DMS79 treated with DMSO at 0.1 percent for 48 hours (cell line): Measurements from ENCODE around the gene CCDC63.
"Not testable (repeated sequence)": the region's sequence is repeated elsewhere in the genome, so short reads cannot be mapped to it uniquely, and the experiment has no call there.

Experiments used
- DNase-seq: peaks from one replicate; lab custom pipeline; 2025; lab: John Stamatoyannopoulos, UW

Gene CCDC63

GRCh38 chr12:110923192-110923591 lies 76.4 kb downstream of the CCDC63 start:
- DNase-seq = no peak

- DNase-seq = no peak
These were observed 77.0 kb downstream of the CCDC63 start for GRCh38 chr12:110923692-110924334.

GRCh38 chr12:110927546-110927945 lies 80.8 kb downstream of the CCDC63 start:
- DNase-seq = no peak

- DNase-seq = no peak
These were observed 81.9 kb downstream of the CCDC63 start for GRCh38 chr12:110928700-110929099.

GRCh38 chr12:110929818-110930217 lies 83.0 kb downstream of the CCDC63 start:
- DNase-seq = no peak

GRCh38 chr12:110930348-110931314 lies 83.8 kb downstream of the CCDC63 start:
- DNase-seq = no peak

GRCh38 chr12:110931315-110931728 lies 84.5 kb downstream of the CCDC63 start:
- no peak for DNase-seq

- DNase-seq = no peak
These were observed 85.3 kb downstream of the CCDC63 start for GRCh38 chr12:110932046-110932445.

GRCh38 chr12:110933326-110933974 lies 86.7 kb downstream of the CCDC63 start:
- DNase-seq = no peak

- DNase-seq = no peak
These were observed 87.5 kb downstream of the CCDC63 start for GRCh38 chr12:110934093-110934852.

- no peak for DNase-seq
These were observed 88.8 kb downstream of the CCDC63 start for GRCh38 chr12:110935588-110935987.

- DNase-seq = no peak
These were observed 89.7 kb downstream of the CCDC63 start for GRCh38 chr12:110936367-110937103.

GRCh38 chr12:110937104-110937641 lies 90.4 kb downstream of the CCDC63 start:
- peak; percentile 15 for DNase-seq

GRCh38 chr12:110940296-110940695 lies 93.5 kb downstream of the CCDC63 start:
- DNase-seq = no peak

GRCh38 chr12:110940933-110941332 lies 94.1 kb downstream of the CCDC63 start:
- no peak for DNase-seq

GRCh38 chr12:110941391-110941790 lies 94.6 kb downstream of the CCDC63 start:
- no peak for DNase-seq

- no peak for DNase-seq
These were observed 96.6 kb downstream of the CCDC63 start for GRCh38 chr12:110943373-110943772.

GRCh38 chr12:110948041-110948440 lies 101.3 kb downstream of the CCDC63 start:
- no peak for DNase-seq

- not testable (repeated sequence) for DNase-seq
These were observed 103.7 kb downstream of the CCDC63 start for GRCh38 chr12:110950466-110950865.

GRCh38 chr12:110950867-110951266 lies 104.1 kb downstream of the CCDC63 start:
- not testable (repeated sequence) for DNase-seq
